ENCODE data around the gene SENP1.

Gene SENP1

DNA sequence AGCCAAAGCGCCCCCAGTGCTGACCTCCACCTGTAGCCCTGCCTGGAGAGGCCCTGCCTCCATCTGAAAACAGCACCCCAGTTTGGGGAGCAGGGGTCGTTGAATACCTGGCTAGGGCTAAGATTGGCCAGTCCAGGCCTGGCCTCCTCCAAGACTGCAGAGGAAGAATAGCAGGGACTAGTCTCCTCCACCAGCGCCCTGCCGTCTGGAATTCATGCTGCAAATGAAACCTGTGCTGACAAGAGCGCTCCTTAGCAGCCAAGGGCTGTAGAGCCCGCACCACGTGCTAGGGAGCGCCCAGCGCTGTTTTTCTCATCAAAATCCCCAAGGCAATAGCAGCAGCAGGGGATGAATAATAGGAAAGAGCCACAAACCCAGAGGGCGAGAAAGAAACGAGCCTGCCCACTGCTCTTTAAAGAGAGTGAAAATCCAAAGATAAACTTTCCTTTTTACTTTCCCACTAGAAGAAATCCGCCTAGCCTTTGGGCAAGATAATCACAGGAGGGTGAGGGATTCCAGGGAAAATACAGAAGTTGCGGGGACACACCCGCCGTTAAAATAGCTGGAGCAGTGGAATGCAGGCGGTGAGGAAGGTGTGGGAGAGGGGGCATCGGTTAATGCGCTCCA is 104.9 kb downstream of the SENP1 start:
- no peak for DNase-seq (ENCODE audit: low read depth in 3 of 3)

DNA sequence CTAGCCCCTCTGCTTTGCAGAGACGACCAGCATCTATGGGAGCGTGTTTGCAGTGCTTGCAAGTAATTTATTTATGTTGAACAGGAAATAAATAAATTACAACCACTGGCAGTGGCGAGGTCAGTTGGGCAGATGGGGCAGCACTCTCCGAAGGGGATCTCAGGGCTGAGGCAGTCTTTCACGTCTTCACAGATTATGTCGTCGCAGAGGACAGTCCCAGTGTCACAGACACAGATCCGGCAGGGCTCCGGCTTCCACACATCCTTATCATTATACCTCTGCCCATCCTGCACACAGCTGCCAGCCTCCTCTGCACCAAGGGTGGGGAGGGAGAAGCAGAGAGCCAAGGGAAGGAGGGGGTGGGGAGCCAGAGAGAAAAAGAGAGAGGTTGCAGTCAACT is 106.1 kb downstream of the SENP1 start:
- DNase-seq (ENCODE audit: low read depth in 3 of 3), result no peak

DNA sequence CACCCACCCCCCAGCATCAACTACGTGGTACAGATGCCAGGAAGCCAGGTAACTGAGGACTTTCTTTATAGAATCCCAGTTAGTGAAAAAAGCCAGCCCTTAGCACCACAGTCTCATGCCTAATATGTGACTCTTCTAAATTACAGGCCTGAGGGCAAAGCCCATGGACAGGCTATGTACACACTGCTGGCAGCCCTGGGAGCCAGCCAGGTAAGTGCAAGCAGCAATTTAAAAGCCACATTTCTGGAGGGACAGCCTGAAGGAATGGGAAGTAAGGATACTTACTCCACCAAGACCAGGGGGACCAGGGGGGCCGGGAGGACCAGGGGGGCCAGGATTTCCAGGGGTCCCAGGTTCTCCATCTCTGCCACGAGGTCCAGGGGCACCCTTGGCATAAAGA is 108.6 kb downstream of the SENP1 start:
- no peak for DNase-seq (ENCODE audit: low read depth in 3 of 3)

DNA sequence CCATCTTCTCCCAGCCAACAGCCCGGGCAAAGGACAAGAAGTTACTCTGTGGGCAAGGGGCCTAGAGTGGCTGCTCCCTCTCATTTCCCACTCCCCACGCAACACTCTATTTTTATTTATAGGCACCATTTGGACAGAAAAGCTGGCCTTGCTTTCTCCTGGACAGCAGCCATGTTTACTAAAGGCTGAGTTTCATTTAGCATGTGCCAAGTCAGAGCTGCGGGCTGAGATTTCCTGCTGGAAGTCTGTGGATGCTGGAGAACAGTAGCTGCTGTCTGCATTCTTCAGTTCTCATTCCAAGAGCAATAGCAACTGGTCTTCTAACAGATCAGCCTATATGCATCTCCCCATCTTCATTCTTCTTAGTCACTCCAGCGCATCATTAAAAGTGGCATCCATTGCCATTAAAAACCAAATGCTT is 109.9 kb downstream of the SENP1 start:
- no peak for DNase-seq (ENCODE audit: low read depth in 3 of 3)

DNA sequence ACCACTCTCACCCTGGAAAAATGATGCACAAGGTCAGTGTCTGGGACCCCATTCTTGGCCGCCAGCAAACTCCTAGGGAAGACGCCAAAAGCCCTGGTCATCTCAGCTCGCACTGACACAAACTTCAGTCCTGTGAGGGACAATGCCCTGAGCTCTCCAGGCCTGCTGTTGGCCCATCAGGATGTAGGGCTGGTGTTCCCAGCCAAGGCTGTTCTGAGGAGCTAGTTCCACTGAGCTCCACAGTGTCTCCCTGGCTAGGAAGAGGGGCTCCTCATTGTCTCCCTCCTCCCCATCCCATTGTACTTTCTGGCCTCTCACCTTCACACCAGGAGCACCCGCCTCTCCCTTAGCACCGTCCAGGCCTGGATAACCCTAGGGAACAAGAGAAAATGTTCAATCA is 112.4 kb downstream of the SENP1 start:
- no peak for DNase-seq (ENCODE audit: low read depth in 3 of 3)
